ENCODE results near the gene ENG. TPM values are rescaled to one million over a fixed set of nuclear protein-coding genes. Genes with fewer than 3 reads are reported as not detected.

The ENG gene
- total and polyA plus RNA-seq, 2 experiments from 2014 or later = 1.4 to 2.6 TPM

GRCh38 chr9:127847178-127847510, 7.3 kb downstream of the ENG start:
- Histone ChIP-seq H2AFZ (no peak overlapping the region), H3K4me2 (no peak overlapping the region), H4K20me1 (replicated peaks; ENCODE audit: insufficient read depth) (no peaks in the 10 kb centered on the region), H3K4me1 (ENCODE audit: insufficient read depth) (no peaks in the 10 kb centered on the region; the same call in 1 of the 2 replicates), H3K36me3 (ENCODE audit: insufficient read depth) (no peaks in the 10 kb centered on the region), H3F3A (replicated peaks; ENCODE audit: low read depth) (no peaks in the 10 kb centered on the region), H3K9me2 (ENCODE audit: insufficient read depth) (no peaks in the 10 kb centered on the region), H3K27me3 (ENCODE audit: insufficient read depth) (no peaks in the 10 kb centered on the region), H3K79me2 (replicated peaks; ENCODE audit: insufficient read depth) (no peaks in the 10 kb centered on the region), H3K4me3 (no peak overlapping the region), H3K27ac (ENCODE audit: low read depth) (no peak overlapping the region)
- peaks cover 8% of the 10 kb centered on the region for H3K4me1 Mint-ChIP-seq
- no peak overlapping the region for H3K4me3 Mint-ChIP-seq
- peaks cover 8% of the 10 kb centered on the region for H3K36me3 Mint-ChIP-seq (ENCODE audit: low read depth)
- ATAC-seq (no peak), DNase-seq (ENCODE audit: low spot score) (no peak)
- H3K9me3 Mint-ChIP-seq = peaks cover 27% of the 10 kb centered on the region
- TF ChIP-seq EZH2 (IDR thresholded peaks at IDR 0.05; ENCODE audit: low read depth, unreplicated experiment) (no peak), ZNF114 (CRISPR knock-in tag; IDR thresholded peaks at IDR 0.05) (no peak), CTCF (conservative IDR thresholded peaks at IDR 0.05; ENCODE audit: low read depth in 2 of 2) (no peak), ETS1 (IDR thresholded peaks at IDR 0.05) (no peak), STAT1 (IDR thresholded peaks at IDR 0.05; ENCODE audit: unreplicated experiment) (no peak), ZNF331 (CRISPR knock-in tag; IDR thresholded peaks at IDR 0.05; ENCODE audit: low read depth) (no peak), NANOG (IDR thresholded peaks at IDR 0.05; ENCODE audit: borderline replicate concordance) (no peak), JUNB (IDR thresholded peaks at IDR 0.05; ENCODE audit: unreplicated experiment) (no peak), POLR2AphosphoS5 (IDR thresholded peaks at IDR 0.05; ENCODE audit: low read depth) (no peak), REST (IDR thresholded peaks at IDR 0.05; ENCODE audit: unreplicated experiment) (no peak)
- H3K27ac Mint-ChIP-seq = no peak overlapping the region
- H3K27me3 Mint-ChIP-seq (ENCODE audit: insufficient read depth, low read depth, poor library complexity) = peaks cover 12% of the 10 kb centered on the region

Measured in GM23338 (cell line).